Measurements from ENCODE around the gene STARD9. TPM values are rescaled to one million over a fixed set of nuclear protein-coding genes. Genes with fewer than 3 reads are reported as not detected.

The STARD9 gene
- total RNA-seq, 1 experiment from 2014 or later, result 0.86 TPM

DNA sequence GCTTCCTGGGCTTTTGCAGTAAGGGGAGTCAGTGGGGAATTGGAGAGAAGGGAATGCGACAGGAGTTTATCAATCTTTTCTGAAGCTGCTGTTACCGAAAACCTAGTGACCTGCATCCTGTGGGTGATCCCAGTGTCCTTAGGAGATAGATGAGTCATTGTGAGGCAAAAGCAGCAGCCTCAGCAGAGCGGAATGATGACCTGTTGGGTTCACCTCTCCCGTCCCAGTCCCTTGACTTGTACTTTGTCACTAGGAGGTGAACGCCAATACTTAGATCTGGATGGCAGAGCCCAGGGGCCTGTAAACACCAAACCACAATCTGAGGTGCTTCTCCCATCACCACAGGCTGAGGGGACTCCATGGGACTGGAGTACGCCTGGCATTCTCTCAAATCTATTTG lies 143.6 kb downstream of the STARD9 start:
- intact Hi-C loops (cut with micrococcal nuclease; ENCODE audit: unreplicated experiment), result no loop called here
- CTCF ChIA-PET, result no interaction called here
- peaks cover 7% of the 10 kb centered on the region for H3K4me1 Mint-ChIP-seq (ENCODE audit: low read depth, unreplicated experiment)
- peaks cover 14% of the 10 kb centered on the region for H3K36me3 Mint-ChIP-seq (ENCODE audit: insufficient read depth, unreplicated experiment)
- BruUV-seq (replicated peaks), result no TSS peak
- no peaks in the 10 kb centered on the region for H3K9me3 ChIP-seq
- H3K9me3 Mint-ChIP-seq (ENCODE audit: unreplicated experiment), result no peaks in the 10 kb centered on the region
- H3K27me3 Mint-ChIP-seq (ENCODE audit: insufficient read depth, unreplicated experiment), result no peaks in the 10 kb centered on the region
- DNase-seq, result no peak
- H3K4me3 ChIP-seq (ENCODE audit: low read depth, low read length), result no peak overlapping the region
- POLR2A ChIA-PET, result interaction anchor here (0.9 kb wide), 1 partner anchor 746 kb away, joined by 4 read pairs; no protein-coding TSS in a partner anchor
- H3K27ac Mint-ChIP-seq (ENCODE audit: unreplicated experiment), result no peak overlapping the region
- H3K4me3 Mint-ChIP-seq (ENCODE audit: unreplicated experiment), result no peak overlapping the region
- H3K4me1 ChIP-seq, result no peaks in the 10 kb centered on the region
- no peaks in the 10 kb centered on the region for H3K36me3 ChIP-seq (ENCODE audit: control insufficient read depth, insufficient read depth, low read length)
- H3K27me3 ChIP-seq (replicated peaks; ENCODE audit: control insufficient read depth, insufficient read depth, low read length), result no peaks in the 10 kb centered on the region
- TF ChIP-seq, protein P1, sequence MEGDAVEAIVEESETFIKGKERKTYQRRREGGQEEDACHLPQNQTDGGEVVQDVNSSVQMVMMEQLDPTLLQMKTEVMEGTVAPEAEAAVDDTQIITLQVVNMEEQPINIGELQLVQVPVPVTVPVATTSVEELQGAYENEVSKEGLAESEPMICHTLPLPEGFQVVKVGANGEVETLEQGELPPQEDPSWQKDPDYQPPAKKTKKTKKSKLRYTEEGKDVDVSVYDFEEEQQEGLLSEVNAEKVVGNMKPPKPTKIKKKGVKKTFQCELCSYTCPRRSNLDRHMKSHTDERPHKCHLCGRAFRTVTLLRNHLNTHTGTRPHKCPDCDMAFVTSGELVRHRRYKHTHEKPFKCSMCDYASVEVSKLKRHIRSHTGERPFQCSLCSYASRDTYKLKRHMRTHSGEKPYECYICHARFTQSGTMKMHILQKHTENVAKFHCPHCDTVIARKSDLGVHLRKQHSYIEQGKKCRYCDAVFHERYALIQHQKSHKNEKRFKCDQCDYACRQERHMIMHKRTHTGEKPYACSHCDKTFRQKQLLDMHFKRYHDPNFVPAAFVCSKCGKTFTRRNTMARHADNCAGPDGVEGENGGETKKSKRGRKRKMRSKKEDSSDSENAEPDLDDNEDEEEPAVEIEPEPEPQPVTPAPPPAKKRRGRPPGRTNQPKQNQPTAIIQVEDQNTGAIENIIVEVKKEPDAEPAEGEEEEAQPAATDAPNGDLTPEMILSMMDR (IDR thresholded peaks at IDR 0.05; ENCODE audit: insufficient read depth in 1 of 2, low read depth in 1 of 2, low read length in 1 of 2, severe bottlenecking in 1 of 2, unreplicated experiment in 1 of 2), result no peak

DNA sequence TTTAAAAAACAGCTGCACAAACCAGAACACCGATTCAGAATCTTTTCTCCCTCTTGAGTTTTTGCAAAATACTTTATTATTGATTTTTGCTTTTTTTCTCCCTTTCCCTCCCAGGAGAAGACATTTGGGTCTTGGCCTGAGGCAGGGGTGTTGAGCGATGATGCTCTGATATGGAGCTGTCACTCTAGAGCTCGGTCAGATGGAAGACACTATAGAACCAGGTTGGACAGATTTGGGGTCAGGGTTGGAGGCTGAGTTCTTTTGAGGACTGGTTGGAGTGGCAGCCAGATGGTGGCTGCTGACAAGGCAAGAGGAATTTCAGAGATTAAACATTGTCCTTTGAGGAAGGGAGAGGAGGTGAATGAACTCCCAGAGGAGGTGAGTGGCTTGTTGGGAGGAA lies 144.7 kb downstream of the STARD9 start:
- no peaks in the 10 kb centered on the region for H3K9me3 Mint-ChIP-seq (ENCODE audit: unreplicated experiment)
- Histone ChIP-seq H3K9me3 (no peaks in the 10 kb centered on the region), H3K4me3 (ENCODE audit: low read depth, low read length) (no peak overlapping the region), H3K36me3 (ENCODE audit: control insufficient read depth, insufficient read depth, low read length) (no peaks in the 10 kb centered on the region), H3K4me1 (no peaks in the 10 kb centered on the region), H3K27me3 (replicated peaks; ENCODE audit: control insufficient read depth, insufficient read depth, low read length) (no peaks in the 10 kb centered on the region)
- ChIA-PET CTCF (no interaction called here), POLR2A (interaction anchor here (0.9 kb wide), 1 partner anchor 747 kb away, joined by 4 read pairs; no protein-coding TSS in a partner anchor)
- no peak overlapping the region for H3K4me3 Mint-ChIP-seq (ENCODE audit: unreplicated experiment)
- H3K27ac Mint-ChIP-seq (ENCODE audit: unreplicated experiment), result peak overlapping the region; percentile 26
- intact Hi-C loops (cut with micrococcal nuclease; ENCODE audit: unreplicated experiment), result no loop called here
- peaks cover 21% of the 10 kb centered on the region for H3K36me3 Mint-ChIP-seq (ENCODE audit: insufficient read depth, unreplicated experiment)
- H3K4me1 Mint-ChIP-seq (ENCODE audit: low read depth, unreplicated experiment), result peaks cover 7% of the 10 kb centered on the region
- TF ChIP-seq, protein P1 (IDR thresholded peaks at IDR 0.05; ENCODE audit: insufficient read depth in 1 of 2, low read depth in 1 of 2, low read length in 1 of 2, severe bottlenecking in 1 of 2, unreplicated experiment in 1 of 2), result no peak
- no peak for DNase-seq
- no peaks in the 10 kb centered on the region for H3K27me3 Mint-ChIP-seq (ENCODE audit: insufficient read depth, unreplicated experiment)
- no TSS peak for BruUV-seq (replicated peaks)

DNA sequence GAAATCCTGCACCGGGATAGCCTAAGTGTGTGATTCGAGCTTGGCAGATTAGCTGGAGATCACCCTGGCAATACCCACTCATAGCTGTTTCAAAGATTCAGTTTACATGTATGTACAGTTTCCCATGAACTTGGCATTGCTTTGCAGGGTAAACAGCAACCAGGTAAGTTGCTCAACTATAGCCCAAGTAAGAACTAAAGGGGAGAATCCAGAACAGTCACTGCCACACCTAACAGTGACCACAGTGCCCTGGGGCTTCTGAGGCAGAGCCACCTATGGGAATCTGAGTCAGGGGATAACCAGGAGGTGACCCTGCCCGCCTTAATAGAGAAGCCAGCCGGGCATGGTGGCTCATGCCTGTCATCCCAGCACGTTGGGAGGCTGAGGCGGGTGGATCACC lies 145.6 kb downstream of the STARD9 start:
- intact Hi-C loops (cut with micrococcal nuclease; ENCODE audit: unreplicated experiment), result no loop called here
- no peak overlapping the region for H3K4me3 ChIP-seq (ENCODE audit: low read depth, low read length)
- no peaks in the 10 kb centered on the region for H3K4me1 ChIP-seq
- Mint-ChIP-seq H3K36me3 (ENCODE audit: insufficient read depth, unreplicated experiment) (peaks cover 28% of the 10 kb centered on the region), H3K4me1 (ENCODE audit: low read depth, unreplicated experiment) (peaks cover 7% of the 10 kb centered on the region), H3K9me3 (ENCODE audit: unreplicated experiment) (no peaks in the 10 kb centered on the region), H3K27me3 (ENCODE audit: insufficient read depth, unreplicated experiment) (no peaks in the 10 kb centered on the region), H3K4me3 (ENCODE audit: unreplicated experiment) (no peak overlapping the region), H3K27ac (ENCODE audit: unreplicated experiment) (no peak overlapping the region)
- no peak for DNase-seq
- ChIA-PET POLR2A (no interaction called here), CTCF (no interaction called here)
- H3K9me3 ChIP-seq, result no peaks in the 10 kb centered on the region
- no TSS peak for BruUV-seq (replicated peaks)
- no peaks in the 10 kb centered on the region; the same call in 1 of the 2 replicates for H3K36me3 ChIP-seq (ENCODE audit: control insufficient read depth, insufficient read depth, low read length)
- TF ChIP-seq, protein P1 (IDR thresholded peaks at IDR 0.05; ENCODE audit: insufficient read depth in 1 of 2, low read depth in 1 of 2, low read length in 1 of 2, severe bottlenecking in 1 of 2, unreplicated experiment in 1 of 2), result no peak
- no peaks in the 10 kb centered on the region for H3K27me3 ChIP-seq (replicated peaks; ENCODE audit: control insufficient read depth, insufficient read depth, low read length)
